ENCODE data around the gene SLC4A9.

The SLC4A9 gene, protein sequence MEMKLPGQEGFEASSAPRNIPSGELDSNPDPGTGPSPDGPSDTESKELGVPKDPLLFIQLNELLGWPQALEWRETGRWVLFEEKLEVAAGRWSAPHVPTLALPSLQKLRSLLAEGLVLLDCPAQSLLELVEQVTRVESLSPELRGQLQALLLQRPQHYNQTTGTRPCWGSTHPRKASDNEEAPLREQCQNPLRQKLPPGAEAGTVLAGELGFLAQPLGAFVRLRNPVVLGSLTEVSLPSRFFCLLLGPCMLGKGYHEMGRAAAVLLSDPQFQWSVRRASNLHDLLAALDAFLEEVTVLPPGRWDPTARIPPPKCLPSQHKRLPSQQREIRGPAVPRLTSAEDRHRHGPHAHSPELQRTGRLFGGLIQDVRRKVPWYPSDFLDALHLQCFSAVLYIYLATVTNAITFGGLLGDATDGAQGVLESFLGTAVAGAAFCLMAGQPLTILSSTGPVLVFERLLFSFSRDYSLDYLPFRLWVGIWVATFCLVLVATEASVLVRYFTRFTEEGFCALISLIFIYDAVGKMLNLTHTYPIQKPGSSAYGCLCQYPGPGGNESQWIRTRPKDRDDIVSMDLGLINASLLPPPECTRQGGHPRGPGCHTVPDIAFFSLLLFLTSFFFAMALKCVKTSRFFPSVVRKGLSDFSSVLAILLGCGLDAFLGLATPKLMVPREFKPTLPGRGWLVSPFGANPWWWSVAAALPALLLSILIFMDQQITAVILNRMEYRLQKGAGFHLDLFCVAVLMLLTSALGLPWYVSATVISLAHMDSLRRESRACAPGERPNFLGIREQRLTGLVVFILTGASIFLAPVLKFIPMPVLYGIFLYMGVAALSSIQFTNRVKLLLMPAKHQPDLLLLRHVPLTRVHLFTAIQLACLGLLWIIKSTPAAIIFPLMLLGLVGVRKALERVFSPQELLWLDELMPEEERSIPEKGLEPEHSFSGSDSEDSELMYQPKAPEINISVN

DNA sequence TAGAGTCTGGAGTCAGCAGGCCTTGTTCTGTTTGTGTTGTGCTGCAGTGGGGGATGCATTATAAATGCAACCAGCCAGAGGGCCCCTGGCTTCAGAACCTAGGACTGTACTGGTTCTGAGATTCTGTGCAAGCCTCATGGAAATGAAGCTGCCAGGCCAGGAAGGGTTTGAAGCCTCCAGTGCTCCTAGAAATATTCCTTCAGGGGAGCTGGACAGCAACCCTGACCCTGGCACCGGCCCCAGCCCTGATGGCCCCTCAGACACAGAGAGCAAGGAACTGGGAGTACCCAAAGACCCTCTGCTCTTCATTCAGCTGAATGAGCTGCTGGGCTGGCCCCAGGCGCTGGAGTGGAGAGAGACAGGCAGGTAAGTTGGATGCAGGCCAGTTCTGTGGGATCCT is at the start of gene SLC4A9:
Gene SLC4A9 (plus strand): TSS at position 94 of the 400 bp plus-strand sequence. CDS start 43 bp downstream, at position 137.
- Histone ChIP-seq H3K36me3 (ENCODE audit: insufficient read depth, low read depth, low read length) (no peaks in the 10 kb centered on the region), H3K4me3 (ENCODE audit: low read length) (no peak within 1 kb of the TSS), H3K27ac (ENCODE audit: low read length) (no peak within 1 kb of the TSS), H3K4me1 (ENCODE audit: insufficient read depth, low read length) (no peaks in the 10 kb centered on the region), H3K9me3 (ENCODE audit: insufficient read depth, low read depth, low read length) (no peaks in the 10 kb centered on the region), H3K27me3 (ENCODE audit: insufficient read depth, low read length) (peaks cover 12% of the 10 kb centered on the region), H3K9ac (ENCODE audit: low read depth, low read length) (no peak within 1 kb of the TSS)

DNA sequence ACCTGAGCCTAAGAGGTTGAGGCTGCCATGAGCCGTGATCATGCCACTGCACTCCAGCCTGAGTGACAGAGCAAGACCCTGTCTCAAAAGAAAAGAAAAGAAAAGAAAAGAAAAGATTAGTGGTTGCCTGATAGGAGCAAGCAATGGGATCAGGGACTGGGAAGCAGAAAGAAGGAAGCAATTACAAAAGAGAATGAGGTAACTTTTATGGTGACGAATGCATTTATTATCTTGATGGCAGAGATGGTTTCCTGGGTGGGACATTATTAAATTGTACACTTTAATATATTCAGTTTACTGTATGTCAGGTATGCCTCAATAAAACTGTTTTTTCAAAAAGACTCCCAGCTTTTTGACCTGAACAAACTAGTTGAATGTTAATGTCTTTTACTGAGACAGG is 49.6 kb upstream of the SLC4A9 start:
- Histone ChIP-seq H3K4me1 (ENCODE audit: insufficient read depth, low read length) (peaks cover 7% of the 10 kb centered on the region; the same call in 1 of the 2 replicates), H3K27ac (ENCODE audit: low read length) (no peak overlapping the region), H3K9me3 (ENCODE audit: insufficient read depth, low read depth, low read length) (no peaks in the 10 kb centered on the region), H3K27me3 (ENCODE audit: insufficient read depth, low read length) (no peaks in the 10 kb centered on the region), H3K36me3 (ENCODE audit: insufficient read depth, low read depth, low read length) (no peaks in the 10 kb centered on the region), H3K4me3 (ENCODE audit: low read length) (no peak overlapping the region), H3K9ac (ENCODE audit: low read depth, low read length) (no peak overlapping the region)

DNA sequence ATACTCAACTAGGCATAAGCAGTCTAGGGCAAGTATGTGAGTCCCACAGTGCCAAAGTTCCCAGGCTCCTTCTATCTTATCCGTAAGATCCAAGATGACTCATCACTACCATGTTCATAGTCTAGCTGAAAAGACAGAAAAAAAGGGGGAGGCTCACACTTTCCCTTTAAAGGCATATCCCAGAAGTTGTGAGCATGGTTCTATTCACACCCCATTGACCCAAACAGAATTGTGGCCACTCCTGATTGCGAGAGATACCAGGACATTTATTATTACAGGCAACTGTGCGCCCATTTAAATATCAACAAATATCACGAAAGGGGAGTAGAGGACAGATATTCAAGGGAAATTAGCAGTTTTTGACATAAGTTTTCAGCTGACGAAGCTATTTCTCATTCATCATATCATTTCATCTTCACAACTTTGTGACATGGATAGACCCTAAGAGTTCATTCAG is 49.0 kb upstream of the SLC4A9 start:
- no peak overlapping the region for H3K9ac ChIP-seq (ENCODE audit: low read depth, low read length)
- H3K4me3 ChIP-seq (ENCODE audit: low read length), result no peak overlapping the region
- no peaks in the 10 kb centered on the region for H3K27me3 ChIP-seq (ENCODE audit: insufficient read depth, low read length)
- H3K4me1 ChIP-seq (ENCODE audit: insufficient read depth, low read length), result peaks cover 7% of the 10 kb centered on the region; the same call in 1 of the 2 replicates
- no peaks in the 10 kb centered on the region for H3K36me3 ChIP-seq (ENCODE audit: insufficient read depth, low read depth, low read length)
- no peaks in the 10 kb centered on the region for H3K9me3 ChIP-seq (ENCODE audit: insufficient read depth, low read depth, low read length)
- no peak overlapping the region for H3K27ac ChIP-seq (ENCODE audit: low read length)

DNA sequence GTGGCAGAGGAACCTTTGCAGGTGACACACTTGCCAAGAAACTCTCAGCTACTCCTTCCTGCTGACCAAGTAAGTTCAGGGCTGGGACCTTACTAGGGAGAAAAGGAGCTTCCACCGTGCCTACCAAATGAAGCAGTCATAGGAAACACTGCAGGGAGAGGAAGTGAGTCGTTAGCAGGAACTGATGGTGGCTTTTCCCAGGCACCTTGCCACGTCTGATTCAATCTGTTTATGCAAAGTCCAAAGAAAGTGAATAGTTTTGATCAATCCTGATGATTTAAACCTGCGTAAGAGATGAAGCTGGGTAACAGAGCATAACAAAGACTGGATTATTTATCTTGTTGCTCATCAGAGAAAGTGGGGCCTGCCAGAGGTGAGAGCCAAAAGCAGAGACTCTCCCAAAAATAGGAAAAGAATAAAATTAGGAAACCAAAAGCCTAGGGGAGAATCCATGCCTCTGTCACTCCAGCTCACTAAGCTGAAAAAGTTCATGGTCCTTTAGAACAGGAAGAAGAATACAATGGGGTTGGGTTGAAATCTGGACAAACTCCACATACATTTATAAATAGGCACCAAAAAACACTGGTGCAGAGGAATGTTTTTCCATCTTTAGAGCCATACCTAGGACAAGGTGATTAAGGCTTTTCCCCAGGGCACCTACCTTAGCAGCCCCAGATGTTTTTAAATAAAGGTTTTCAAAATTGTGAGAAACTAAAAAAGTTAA is 47.8 kb upstream of the SLC4A9 start:
- Histone ChIP-seq H3K27me3 (ENCODE audit: insufficient read depth, low read length) (no peaks in the 10 kb centered on the region), H3K4me3 (ENCODE audit: low read length) (no peak overlapping the region), H3K9me3 (ENCODE audit: insufficient read depth, low read depth, low read length) (no peaks in the 10 kb centered on the region), H3K4me1 (ENCODE audit: insufficient read depth, low read length) (peaks cover 7% of the 10 kb centered on the region; the same call in 1 of the 2 replicates), H3K27ac (ENCODE audit: low read length) (no peak overlapping the region), H3K9ac (ENCODE audit: low read depth, low read length) (no peak overlapping the region), H3K36me3 (ENCODE audit: insufficient read depth, low read depth, low read length) (no peaks in the 10 kb centered on the region)

DNA sequence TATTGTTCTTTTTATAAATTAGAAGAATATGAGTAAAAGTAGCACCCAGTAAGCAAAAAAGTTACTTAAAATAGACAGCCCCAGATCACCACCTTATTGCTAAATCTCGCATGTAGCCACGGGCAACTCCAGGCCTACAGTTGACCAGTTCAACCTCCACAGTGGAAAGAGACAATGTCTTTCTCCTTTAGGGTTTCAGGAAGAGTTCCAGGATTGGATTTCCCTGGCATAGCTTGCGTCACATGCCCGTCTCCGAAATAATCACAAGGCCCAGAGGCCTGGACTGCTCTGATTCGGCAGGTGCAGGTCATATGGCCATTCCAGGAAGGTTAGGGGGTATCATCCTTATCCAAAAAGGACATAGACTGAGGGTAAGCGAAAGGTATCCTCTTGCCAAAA is 47.2 kb upstream of the SLC4A9 start:
- Histone ChIP-seq H3K27ac (ENCODE audit: low read length) (no peak overlapping the region), H3K27me3 (ENCODE audit: insufficient read depth, low read length) (no peaks in the 10 kb centered on the region), H3K9ac (ENCODE audit: low read depth, low read length) (no peak overlapping the region), H3K9me3 (ENCODE audit: insufficient read depth, low read depth, low read length) (no peaks in the 10 kb centered on the region), H3K36me3 (ENCODE audit: insufficient read depth, low read depth, low read length) (no peaks in the 10 kb centered on the region), H3K4me1 (ENCODE audit: insufficient read depth, low read length) (peaks cover 7% of the 10 kb centered on the region; the same call in 1 of the 2 replicates), H3K4me3 (ENCODE audit: low read length) (no peak overlapping the region)

DNA sequence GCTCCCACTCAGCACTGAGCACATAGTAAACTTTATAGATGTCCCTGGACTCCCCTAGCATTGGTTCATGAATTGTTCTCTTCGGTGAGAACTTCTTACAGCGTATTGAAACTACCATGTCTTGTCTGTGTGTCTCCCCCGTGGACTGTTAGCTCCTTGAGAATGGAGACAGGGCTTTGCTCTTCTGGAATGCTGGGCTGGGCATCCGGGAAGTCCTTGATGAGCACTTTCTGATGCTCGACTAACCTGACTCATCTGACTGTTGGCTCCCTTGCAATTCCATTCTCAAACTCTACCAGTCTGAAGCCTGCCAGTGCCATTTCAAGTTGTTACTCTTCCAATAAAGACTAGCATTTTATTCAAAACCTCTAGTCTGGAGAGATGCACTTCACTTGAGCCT is 42.1 kb upstream of the SLC4A9 start:
- Histone ChIP-seq H3K27me3 (ENCODE audit: insufficient read depth, low read length) (no peaks in the 10 kb centered on the region), H3K9me3 (ENCODE audit: insufficient read depth, low read depth, low read length) (no peaks in the 10 kb centered on the region), H3K36me3 (ENCODE audit: insufficient read depth, low read depth, low read length) (no peaks in the 10 kb centered on the region), H3K9ac (ENCODE audit: low read depth, low read length) (no peak overlapping the region), H3K27ac (ENCODE audit: low read length) (no peak overlapping the region), H3K4me1 (ENCODE audit: insufficient read depth, low read length) (no peaks in the 10 kb centered on the region), H3K4me3 (ENCODE audit: low read length) (no peak overlapping the region)

DNA sequence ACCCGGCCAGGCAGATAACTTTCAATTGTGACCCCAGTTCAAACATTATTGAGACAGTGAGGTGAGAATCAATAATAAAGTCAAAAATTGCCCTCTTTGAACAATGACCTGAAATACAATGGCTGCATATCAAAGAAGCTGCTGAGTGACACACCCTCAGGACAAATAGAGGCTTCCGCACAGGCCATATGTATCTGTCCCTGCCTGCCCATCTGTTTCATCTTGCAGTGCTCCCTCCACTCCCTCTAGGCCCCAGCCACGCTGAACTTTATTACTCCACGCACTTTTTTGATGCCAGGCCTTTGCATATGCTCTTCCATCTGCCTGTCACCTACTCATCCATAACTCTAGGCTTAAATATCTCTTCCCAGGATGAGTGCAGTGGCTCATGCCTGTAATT is 41.2 kb upstream of the SLC4A9 start:
- no peak overlapping the region for H3K9ac ChIP-seq (ENCODE audit: low read depth, low read length)
- H3K9me3 ChIP-seq (ENCODE audit: insufficient read depth, low read depth, low read length), result no peaks in the 10 kb centered on the region
- H3K27me3 ChIP-seq (ENCODE audit: insufficient read depth, low read length), result no peaks in the 10 kb centered on the region
- no peak overlapping the region for H3K27ac ChIP-seq (ENCODE audit: low read length)
- no peaks in the 10 kb centered on the region for H3K4me1 ChIP-seq (ENCODE audit: insufficient read depth, low read length)
- H3K36me3 ChIP-seq (ENCODE audit: insufficient read depth, low read depth, low read length), result no peaks in the 10 kb centered on the region
- H3K4me3 ChIP-seq (ENCODE audit: low read length), result no peak overlapping the region

DNA sequence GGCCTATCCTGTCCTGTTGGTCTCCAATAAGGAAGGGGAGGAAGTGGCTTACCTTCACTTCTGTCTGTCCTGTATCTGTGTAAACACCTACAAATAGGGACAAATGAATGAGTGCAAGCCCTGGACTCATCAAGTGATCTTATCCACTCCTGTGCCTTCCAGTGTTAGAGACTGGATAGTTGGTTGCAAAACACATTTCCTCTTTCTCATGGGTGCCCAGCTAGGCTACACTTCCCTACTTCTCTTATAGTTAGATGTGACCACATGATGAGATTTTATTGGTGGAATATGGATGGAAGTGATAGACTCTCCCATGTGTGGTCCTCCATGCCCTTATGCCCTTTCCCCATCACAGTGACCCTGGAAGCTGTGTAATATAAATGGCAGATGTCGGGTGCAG is 40.2 kb upstream of the SLC4A9 start:
- no peaks in the 10 kb centered on the region for H3K36me3 ChIP-seq (ENCODE audit: insufficient read depth, low read depth, low read length)
- H3K4me3 ChIP-seq (ENCODE audit: low read length), result no peak overlapping the region
- H3K27me3 ChIP-seq (ENCODE audit: insufficient read depth, low read length), result no peaks in the 10 kb centered on the region
- no peak overlapping the region for H3K9ac ChIP-seq (ENCODE audit: low read depth, low read length)
- H3K27ac ChIP-seq (ENCODE audit: low read length), result no peak overlapping the region
- H3K9me3 ChIP-seq (ENCODE audit: insufficient read depth, low read depth, low read length), result no peaks in the 10 kb centered on the region
- H3K4me1 ChIP-seq (ENCODE audit: insufficient read depth, low read length), result no peaks in the 10 kb centered on the region

DNA sequence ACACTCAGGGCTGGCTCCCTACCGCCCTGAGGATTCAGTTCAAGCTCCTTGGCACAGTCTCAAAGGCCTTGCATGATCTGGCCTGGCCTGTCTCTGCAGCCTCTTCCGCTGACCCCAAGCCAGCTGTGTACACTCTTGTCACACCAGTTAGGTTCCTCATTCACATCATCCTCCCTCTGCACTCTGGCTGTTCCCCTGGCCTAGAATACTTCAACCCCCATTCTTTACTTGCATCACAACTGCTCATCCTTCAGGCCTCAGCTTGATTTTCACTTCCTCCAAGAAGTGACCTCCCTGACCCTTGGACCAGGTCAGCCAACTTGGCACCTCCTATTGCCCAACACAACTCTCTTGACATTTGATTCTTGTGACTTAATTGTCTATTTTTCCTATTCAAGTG is 38.2 kb upstream of the SLC4A9 start:
- Histone ChIP-seq H3K36me3 (ENCODE audit: insufficient read depth, low read depth, low read length) (no peaks in the 10 kb centered on the region), H3K27ac (ENCODE audit: low read length) (no peak overlapping the region), H3K9me3 (ENCODE audit: insufficient read depth, low read depth, low read length) (no peaks in the 10 kb centered on the region), H3K27me3 (ENCODE audit: insufficient read depth, low read length) (no peaks in the 10 kb centered on the region), H3K4me3 (ENCODE audit: low read length) (no peak overlapping the region), H3K9ac (ENCODE audit: low read depth, low read length) (no peak overlapping the region), H3K4me1 (ENCODE audit: insufficient read depth, low read length) (no peaks in the 10 kb centered on the region)

DNA sequence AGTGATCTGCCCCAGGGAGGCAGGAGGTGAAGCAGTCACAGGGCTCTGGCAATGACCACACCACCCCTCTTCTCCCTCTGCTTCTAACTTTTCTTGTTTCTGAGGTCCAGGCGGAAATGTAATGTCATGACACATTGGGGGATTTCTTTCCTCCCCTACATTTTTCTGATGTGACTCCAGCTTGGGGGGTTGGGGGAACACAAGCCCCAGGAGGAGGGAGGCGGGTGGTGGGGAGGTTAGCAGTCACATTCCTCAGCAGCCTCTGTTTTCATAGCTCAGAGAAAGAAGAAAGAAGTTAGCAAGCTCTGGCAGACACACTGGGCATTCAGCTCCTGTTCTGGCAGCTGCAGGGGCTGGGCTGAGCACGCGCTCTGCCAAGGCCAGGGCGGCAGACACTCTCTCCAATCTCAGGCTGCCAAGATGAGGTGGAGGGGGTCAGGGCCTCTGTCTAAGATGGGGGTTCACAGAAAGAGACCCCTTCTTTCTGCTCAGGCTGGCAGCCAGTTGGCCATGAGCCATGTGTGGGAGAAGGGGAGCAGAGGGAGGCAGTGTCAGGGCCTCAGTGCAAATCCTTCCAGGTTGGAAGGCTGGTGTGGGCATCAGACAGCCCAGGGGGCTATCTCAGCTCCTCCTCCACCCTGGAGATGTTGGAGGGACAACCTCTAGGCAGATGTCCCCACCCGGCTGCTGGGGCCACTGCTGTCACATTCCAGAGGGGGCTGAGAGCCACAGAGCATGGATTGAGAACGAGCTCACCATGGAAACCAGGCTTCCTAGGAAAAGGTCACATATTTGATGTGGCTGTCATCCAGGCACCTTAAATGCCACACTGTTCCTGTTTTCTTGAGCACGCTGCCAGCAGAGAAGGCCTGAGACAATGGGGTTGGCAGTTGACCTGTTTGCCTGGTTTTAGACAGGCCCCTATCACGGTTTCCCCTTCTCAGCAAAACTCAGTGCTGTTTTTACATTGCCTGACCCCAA is 37.0 kb upstream of the SLC4A9 start:
- Histone ChIP-seq H3K4me3 (ENCODE audit: low read length) (no peak overlapping the region), H3K9me3 (ENCODE audit: insufficient read depth, low read depth, low read length) (no peaks in the 10 kb centered on the region), H3K9ac (ENCODE audit: low read depth, low read length) (no peak overlapping the region), H3K4me1 (ENCODE audit: insufficient read depth, low read length) (peaks cover 7% of the 10 kb centered on the region; the same call in 1 of the 2 replicates), H3K36me3 (ENCODE audit: insufficient read depth, low read depth, low read length) (no peaks in the 10 kb centered on the region), H3K27ac (ENCODE audit: low read length) (no peak overlapping the region), H3K27me3 (ENCODE audit: insufficient read depth, low read length) (no peaks in the 10 kb centered on the region)
